ENCODE results near the gene CTRB2.

DNA sequence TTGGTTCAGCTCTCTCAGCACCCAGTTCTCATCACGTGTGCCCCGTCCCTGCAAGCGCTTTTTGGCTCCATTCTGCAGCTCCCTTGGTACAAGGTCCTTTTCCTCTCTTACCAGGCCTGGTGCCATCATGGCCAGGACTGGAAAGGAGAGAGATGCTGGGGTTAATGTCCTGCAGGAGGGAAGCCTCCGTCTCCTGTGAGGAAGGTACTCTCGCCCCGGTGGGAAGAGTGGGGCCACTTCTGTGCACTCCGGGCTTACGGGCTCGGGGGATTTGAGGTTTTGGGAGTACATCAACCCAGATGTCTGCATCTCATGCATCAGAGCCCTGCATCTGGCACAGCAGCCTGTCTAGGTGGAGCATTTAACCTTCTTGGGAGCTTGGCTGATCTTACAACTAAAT, 10.1 kb downstream of the CTRB2 start:
- TF ChIP-seq, protein P1, sequence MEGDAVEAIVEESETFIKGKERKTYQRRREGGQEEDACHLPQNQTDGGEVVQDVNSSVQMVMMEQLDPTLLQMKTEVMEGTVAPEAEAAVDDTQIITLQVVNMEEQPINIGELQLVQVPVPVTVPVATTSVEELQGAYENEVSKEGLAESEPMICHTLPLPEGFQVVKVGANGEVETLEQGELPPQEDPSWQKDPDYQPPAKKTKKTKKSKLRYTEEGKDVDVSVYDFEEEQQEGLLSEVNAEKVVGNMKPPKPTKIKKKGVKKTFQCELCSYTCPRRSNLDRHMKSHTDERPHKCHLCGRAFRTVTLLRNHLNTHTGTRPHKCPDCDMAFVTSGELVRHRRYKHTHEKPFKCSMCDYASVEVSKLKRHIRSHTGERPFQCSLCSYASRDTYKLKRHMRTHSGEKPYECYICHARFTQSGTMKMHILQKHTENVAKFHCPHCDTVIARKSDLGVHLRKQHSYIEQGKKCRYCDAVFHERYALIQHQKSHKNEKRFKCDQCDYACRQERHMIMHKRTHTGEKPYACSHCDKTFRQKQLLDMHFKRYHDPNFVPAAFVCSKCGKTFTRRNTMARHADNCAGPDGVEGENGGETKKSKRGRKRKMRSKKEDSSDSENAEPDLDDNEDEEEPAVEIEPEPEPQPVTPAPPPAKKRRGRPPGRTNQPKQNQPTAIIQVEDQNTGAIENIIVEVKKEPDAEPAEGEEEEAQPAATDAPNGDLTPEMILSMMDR (IDR thresholded peaks at IDR 0.05): no peak
- TF ChIP-seq POLR2A (IDR thresholded peaks at IDR 0.05): no peak

Measured in lower leg skin (tissue), 3 donors.